GM19023 (cell line): Measurements from ENCODE around the gene DTL.

Source experiments
- ATAC-seq: cut with Tn5 transposase; IDR thresholded peaks from one replicate; pipeline ENCODE4 v1.9.1; 2021; ENCODE audit warnings: mild to moderate bottlenecking, moderate library complexity; ENCODE audit not compliant: unreplicated experiment

The DTL gene

DNA sequence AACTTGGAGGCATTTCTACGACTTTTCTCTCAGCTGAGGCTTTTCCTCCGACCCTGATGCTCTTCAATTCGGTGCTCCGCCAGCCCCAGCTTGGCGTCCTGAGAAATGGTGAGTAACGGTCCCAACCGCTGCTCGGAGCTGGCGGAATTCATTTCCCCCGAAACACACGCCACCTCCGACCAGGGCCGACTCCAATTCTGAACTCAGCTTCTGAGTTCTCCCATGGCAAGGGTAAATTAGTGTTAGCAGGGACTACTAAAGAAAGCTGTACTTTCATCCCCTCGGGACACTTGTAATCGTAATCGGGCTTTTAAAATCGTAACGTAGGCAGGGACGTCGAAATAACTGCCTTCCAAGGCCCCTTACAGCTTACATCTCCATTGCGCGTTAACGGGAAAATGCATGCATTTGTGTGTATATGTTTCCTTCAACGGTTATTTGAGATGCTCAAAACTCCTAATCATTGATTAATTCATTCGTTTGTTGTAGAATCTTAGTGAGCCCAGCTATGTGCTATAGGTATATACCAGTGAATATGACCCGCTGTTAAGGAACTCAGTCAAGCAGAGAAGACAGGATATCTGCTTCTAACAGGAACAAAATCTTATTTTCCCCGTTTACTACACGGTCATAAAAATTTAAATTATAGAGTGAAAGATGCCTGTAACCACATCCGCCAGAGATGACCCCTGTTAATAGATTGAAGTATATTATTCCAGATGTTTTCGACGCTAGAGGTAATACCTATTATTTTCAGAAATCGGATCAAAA is 472 bp downstream of the DTL start:
- peak; percentile 26 for ATAC-seq

DNA sequence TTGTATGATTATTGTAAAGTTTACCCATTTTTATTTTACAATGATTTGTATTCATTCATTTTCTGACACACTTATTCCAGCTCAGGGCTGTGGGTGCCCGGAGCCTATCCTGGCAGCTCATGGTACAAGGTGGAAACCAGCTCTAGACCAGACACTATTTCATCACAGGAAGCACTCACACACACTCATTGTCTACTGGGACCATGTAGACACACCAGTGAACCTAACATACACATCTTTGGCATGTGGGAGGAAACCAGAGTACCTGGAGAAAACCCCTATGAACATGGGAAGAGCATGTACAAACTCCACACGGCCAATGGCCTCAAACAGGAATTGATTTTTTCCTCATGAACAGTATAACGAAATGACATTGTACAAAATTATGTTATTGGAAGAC is 2.4 kb downstream of the DTL start:
- ATAC-seq = no peak

DNA sequence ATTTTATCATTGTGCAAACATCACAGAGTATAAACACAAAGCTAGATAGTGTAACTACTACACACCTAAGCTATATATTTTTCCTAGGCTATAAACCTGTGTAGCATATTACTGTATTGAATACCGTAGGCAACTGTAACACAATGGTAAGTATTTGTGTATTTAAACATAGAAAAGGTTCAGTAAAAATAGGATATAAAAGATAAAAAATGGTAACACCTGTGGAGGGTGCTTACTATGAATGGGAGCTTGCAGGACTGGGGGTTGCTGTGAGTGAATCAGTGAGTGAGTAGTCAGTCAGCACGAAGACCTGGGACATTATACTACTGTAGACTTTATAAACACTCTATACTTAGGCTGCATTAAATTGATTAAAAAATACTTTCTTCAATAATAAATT is 4.1 kb downstream of the DTL start:
- ATAC-seq = no peak

DNA sequence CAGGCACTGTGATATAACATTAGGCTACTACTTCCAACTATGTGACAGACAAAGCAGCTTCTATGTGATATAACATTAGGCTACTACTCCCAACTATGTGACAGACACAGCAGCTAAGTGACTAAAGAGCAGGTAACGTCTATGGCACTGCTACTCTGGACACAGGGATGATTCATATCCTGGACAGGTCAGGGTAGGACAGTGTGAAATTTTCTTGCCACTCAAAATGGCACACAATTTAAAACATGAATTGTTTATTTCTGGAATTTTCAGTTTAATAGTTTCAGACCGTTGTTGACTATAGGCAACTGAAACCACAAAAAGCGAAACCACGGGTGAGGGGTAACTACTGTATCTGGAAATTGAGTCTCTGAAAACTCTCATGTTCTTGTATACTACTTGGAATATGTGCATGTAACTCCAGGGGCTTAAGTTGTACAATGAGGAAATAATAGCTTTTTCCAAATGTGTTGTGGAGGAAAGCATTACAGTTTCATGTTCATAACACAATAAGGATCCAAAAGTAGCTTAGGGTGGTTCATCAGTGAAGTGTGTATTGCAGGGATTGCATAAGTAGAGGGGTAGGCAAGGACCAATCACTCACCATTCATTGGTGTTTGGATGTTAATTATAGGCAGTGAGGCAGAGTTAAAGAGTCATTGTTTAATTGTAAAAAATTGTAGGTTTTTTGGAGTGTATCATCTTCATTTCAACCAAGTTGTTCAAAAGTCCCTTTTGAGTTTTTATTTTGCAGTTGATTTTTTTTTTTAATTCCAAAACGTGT is 5.3 kb downstream of the DTL start:
- no peak for ATAC-seq

GRCh38 chr1:212042436-212042835 is 6.9 kb downstream of the DTL start:
- no peak for ATAC-seq

- ATAC-seq = no peak
Observed at GRCh38 chr1:212044851-212045250, 9.3 kb downstream of the DTL start.

DNA sequence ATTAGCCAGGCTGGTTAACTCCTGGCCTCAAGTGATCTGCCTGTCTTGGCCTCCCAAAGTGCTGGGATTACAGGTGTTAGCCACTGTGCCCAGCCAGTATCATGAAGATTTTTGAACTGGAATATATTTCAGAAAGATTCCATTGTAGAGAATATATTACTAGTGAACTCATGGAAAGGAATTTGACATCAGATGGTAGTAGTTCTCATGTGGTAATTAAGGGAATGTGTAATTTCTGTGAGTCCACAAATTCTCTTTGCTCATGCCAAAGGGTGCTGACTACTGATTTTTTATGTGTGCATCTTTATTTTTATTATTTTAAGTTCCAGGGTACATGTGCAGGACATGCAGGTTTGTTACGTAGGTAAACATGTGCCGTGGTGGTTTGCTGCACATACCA is 10.4 kb downstream of the DTL start:
- ATAC-seq = no peak

DNA sequence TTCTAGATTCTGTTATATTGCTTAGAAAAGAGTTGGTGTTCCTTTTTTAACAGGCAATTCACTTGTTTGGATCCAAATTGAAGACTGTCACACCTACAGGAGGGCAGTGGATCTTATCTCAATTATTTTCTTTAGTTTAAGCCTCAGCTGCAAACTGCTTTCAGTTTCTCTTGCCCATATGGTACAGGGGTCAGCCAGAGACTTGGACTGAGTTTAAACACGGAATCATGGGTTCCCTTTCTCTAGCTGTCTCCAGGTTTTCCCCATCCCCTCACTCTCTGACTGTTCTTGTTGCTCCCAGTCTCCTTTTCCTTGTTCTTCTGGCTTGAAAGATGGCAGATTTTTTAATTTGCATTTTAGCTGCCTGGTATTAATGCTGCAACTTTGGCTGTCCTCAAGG is 18.4 kb downstream of the DTL start:
- no peak for ATAC-seq

- ATAC-seq = no peak
Observed at GRCh38 chr1:212055333-212055732, 19.8 kb downstream of the DTL start.

- no peak for ATAC-seq
Observed at GRCh38 chr1:212060632-212061472, 25.3 kb downstream of the DTL start.

DNA sequence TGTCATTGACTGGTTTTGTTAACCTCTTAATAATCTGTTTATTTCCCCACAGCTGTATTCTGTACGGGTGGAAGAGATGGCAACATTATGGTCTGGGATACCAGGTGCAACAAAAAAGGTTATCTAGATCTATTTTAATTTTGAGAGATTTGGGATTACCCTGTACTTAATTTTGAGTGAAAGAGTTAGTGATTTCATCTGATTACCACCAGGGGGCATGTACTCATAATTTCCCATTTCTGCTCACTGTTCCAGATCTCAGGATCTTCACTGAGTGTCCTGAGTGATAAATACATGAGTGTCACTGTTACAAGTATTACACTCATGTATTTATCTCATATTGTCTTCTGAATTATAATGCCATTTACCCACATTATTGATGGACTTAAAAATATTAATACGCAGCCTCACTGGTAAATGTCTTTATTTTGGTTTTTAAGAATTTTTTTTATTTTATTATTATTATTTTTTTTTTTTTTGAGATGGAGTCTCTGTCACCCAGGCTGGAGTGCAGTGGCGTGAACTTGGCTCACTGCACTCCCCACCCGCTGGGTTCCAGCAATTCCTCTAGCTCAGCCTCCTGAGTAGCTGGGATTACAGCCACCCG is 27.4 kb downstream of the DTL start:
- no peak for ATAC-seq

GRCh38 chr1:212067787-212068186 is 32.2 kb downstream of the DTL start:
- no peak for ATAC-seq

DNA sequence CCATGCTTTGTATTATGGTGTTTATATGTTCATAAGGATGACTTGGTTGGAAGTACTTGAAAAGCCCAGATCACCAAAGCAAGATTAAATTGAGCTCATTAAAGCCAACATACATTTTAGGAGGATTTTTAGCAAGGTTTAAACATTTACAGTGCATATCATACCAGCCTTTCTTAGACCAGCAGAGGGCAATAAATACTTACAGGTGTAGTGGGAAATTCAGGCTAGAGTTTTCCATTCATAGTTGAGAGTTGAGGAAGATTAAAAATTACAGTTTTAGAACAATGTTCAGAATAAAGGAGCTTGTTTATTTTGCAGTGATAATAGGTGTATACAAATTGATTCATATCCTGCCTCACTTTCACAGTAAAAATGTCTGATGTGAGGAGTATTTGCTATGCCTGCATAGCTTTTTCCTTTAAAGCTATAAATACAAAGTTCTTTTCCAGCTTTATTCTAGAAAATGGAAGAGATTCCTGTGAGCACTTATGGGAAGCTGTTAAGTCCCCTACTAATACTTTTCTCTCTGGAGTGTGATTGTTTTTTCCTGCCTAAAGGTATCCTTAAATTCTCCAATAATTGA is 35.3 kb downstream of the DTL start:
- ATAC-seq = no peak

GRCh38 chr1:212072047-212072446 is 36.5 kb downstream of the DTL start:
- ATAC-seq = no peak

GRCh38 chr1:212073490-212073889 is 37.9 kb downstream of the DTL start:
- ATAC-seq = no peak

GRCh38 chr1:212074313-212074712 is 38.8 kb downstream of the DTL start:
- no peak for ATAC-seq

DNA sequence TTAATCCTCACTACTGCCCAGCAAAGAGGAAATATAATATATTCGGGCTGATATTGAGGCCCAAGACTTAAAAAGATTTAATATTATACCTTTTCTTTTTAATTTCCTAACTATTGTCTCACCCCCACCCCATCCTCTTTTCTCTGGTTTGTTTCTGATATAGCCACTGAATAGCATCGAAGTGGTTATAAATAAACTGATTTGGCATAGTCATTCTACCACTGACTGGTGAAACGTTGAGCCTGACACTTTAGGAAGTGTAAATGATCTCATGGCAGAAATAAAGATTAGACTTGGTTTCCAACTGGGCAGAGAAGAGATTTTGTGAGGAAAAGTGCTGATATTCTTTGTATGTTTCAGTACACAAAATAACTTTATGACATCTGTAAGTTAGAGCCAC is 39.3 kb downstream of the DTL start:
- ATAC-seq = no peak

- ATAC-seq = no peak
Observed at GRCh38 chr1:212077028-212077427, 41.5 kb downstream of the DTL start.

DNA sequence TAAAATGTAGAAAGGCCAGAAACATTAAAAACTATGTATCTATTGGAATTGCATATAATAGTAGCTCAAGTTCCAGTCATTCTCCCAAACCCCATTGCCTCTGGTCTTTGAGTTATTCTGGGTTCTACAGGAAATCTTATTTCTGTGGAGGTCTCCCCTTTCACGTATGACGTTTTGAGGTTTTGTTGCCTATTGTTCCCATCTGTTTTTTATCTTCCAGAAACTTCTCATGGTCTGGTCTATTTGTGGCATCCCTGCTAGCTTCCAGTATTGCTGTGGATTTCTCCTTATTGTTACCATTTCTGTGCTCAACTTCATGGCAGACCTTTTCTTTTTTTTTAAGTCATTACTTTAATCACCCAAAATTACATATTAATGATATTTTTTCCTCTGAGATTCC is 43.3 kb downstream of the DTL start:
- no peak for ATAC-seq

GRCh38 chr1:212082765-212083406 is 47.3 kb downstream of the DTL start:
- no peak for ATAC-seq
